ENCODE results near the gene RSPRY1. TPM values are rescaled to one million over a fixed set of nuclear protein-coding genes. Genes with fewer than 3 reads are reported as not detected.
A peak's percentile ranks its signal among the peaks of the same experiment; 100 is the strongest.

Gene RSPRY1
- total RNA-seq, 4 donors from 2014 or later: 20.4 to 28.5 (median 24.6) TPM

DNA sequence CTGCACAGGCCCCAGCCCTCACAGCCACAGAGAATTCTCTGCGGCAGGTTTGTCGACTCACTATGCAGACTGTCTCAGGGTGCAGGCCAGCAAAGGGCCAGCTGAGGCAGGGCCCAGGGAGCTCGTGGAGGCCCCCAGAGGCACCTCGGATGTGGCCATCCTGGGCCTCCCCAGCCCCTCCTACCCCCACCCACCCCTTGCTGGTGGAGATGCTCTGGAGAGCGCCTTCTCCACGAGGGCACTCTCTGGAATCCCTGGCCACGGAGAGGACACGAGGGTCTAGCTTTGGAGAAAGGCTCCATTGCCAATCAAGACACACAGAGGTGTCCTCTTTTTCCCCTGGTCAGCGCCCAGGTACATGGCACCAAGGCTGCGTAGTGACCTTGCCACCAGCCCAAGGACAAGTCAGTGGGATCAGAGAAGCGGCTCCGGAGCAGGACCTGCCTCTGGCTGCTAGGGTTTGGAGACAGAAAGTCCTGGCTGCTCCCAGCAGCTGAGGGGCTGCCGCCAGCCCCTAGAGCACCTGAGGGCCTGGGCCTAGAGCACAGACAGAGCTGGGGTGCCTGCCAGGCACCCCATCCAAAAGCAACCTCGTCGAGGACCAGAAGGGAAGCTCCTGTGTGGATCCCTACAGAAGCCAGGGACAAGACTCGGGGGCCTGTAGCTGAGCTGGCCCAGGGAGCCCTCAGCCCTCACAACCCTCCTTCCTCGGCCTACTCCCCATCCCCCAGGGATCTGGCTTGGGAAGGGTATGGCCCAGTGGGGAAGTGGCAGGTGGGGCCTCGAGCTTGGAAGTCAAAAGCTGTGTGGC is 77.6 kb downstream of the RSPRY1 start:
- H3K27ac ChIP-seq: peak overlapping the region in 3 of 4 donors; percentile 2 to 91 (median 89)
- DNase-seq (ENCODE audit: low spot score in 2 of 2): no peak
- H3K36me3 ChIP-seq: no peaks in the 10 kb centered on the region
- WGBS, 2 donors: 69 to 75% methylated on average over 12 to 17 of the region's 18 CpGs
- no peak overlapping the region for H3K4me3 ChIP-seq
- no peak for TF ChIP-seq EP300 (IDR thresholded peaks at IDR 0.05)
- TF ChIP-seq POLR2A (IDR thresholded peaks at IDR 0.05): no peak
- TF ChIP-seq CTCF (IDR thresholded peaks at IDR 0.05): no peak
- no peaks in the 10 kb centered on the region for H3K27me3 ChIP-seq
- no peaks in the 10 kb centered on the region for H3K9me3 ChIP-seq
- H3K4me1 ChIP-seq: peaks cover 6 to 92% (median 41%) of the 10 kb centered on the region in 4 donors

DNA sequence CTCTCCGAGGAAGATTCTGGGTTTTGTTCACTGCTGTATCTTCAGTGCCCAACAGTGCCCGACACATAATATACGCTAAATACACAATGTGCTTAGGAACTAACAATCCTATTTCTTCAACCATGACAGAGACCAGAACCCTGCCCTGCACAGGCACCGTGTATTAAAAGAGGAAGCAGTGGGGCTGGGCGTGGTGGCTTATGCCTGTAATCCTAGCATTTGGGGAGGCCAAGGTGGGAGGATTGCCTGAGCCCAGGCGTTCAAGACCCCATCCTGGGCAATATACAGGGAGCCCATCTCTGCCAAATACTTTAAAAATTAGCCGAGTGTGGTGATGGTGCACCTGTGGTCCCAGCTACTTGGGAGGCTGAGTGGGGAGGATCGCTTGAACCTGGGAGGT is 78.3 kb downstream of the RSPRY1 start:
- no peak for DNase-seq (ENCODE audit: low spot score in 2 of 2)
- TF ChIP-seq POLR2A (IDR thresholded peaks at IDR 0.05): no peak
- no peak for TF ChIP-seq EP300 (IDR thresholded peaks at IDR 0.05)
- TF ChIP-seq CTCF (IDR thresholded peaks at IDR 0.05): no peak
- WGBS, 2 donors: 81 to 85% methylated on average over 8 of the region's 8 CpGs

DNA sequence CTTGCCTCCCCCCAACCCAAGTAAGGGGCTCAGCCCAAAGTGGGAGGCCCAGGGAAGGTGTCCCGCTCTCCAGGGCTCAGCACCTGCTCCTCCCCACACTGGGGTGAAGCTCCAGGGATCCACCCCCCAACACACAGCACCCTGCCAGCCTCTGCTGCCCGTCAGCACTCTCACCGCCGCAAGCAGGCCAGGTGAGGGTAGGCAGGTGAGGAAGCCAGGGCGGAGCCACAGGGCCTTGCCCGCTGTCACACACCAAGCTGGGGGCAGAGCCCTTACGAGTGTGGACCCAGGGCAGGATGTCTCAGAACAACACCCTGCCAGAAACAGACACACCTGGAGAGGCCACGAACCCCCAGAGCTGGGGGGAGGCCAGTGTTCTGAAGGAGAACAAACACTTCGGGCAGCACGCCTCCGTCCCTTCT is 78.8 kb downstream of the RSPRY1 start:
- WGBS, 2 donors: 77 to 86% methylated on average over 11 of the region's 11 CpGs
- no peak for DNase-seq (ENCODE audit: low spot score in 2 of 2)
- Histone ChIP-seq H3K36me3 (no peaks in the 10 kb centered on the region), H3K27me3 (no peaks in the 10 kb centered on the region), H3K9me3 (no peaks in the 10 kb centered on the region), H3K27ac (peak overlapping the region; percentile 53 to 92 (median 84)), H3K4me1 (peaks cover 6 to 93% (median 47%) of the 10 kb centered on the region in 4 donors), H3K4me3 (no peak overlapping the region)
- TF ChIP-seq CTCF (IDR thresholded peaks at IDR 0.05): no peak
- TF ChIP-seq POLR2A (IDR thresholded peaks at IDR 0.05): no peak
- TF ChIP-seq EP300 (IDR thresholded peaks at IDR 0.05): no peak

More for the DNA sequence above, 78.3 kb downstream of the RSPRY1 start:
- no peaks in the 10 kb centered on the region for H3K27me3 ChIP-seq
- H3K27ac ChIP-seq: peak overlapping the region in 3 of 4 donors; percentile 79 to 91 (median 89)
- H3K4me1 ChIP-seq: peaks cover 6 to 93% (median 44%) of the 10 kb centered on the region in 4 donors
- H3K36me3 ChIP-seq: no peaks in the 10 kb centered on the region
- H3K4me3 ChIP-seq: no peak overlapping the region
- H3K9me3 ChIP-seq: no peaks in the 10 kb centered on the region

DNA sequence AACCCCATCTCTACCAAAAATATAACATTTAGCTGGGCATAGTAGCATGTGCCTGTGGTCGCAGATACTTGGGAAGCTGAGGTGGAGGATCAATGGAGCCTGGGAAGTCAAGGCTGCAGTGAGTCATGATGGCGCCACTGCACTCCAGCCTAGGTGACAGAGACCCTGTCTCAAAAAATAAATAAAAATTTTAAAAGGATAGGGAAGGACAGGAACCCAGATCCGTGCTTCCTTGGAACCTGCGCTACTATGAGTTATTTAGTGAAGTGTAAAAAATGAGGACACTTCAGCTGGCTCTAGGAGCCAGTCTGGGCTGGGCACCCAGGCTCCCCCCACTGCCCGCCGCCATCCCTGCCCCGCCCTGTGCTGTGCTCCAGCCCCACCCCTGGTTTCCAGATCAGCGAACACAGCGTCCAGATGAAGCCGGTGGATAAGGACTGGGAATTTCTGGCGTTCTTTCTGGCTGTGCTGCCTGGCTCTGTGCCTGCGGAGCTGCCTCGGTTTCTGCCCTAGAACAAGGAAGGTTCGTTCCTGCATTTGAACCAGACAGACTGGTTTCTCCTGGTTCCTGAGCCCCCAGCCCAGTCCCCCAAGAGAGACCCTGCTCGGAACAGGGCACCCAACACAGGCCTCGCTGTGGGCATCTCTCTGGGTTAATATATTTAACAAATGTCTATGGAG is 79.9 kb downstream of the RSPRY1 start:
- H3K4me1 ChIP-seq: peaks cover 6 to 90% (median 43%) of the 10 kb centered on the region in 4 donors
- no peaks in the 10 kb centered on the region for H3K36me3 ChIP-seq
- peak overlapping the region; percentile 53 to 92 (median 84) for H3K27ac ChIP-seq
- no peaks in the 10 kb centered on the region for H3K27me3 ChIP-seq
- peak; percentile 24 to 37 for DNase-seq (ENCODE audit: low spot score in 2 of 2)
- TF ChIP-seq EP300 (IDR thresholded peaks at IDR 0.05): peak in 1 of 2 donors; percentile 59
- peak in 1 of 2 donors; percentile 12 for TF ChIP-seq POLR2A (IDR thresholded peaks at IDR 0.05)
- no peak for TF ChIP-seq CTCF (IDR thresholded peaks at IDR 0.05)
- 40 to 47% methylated on average over 16 of the region's 16 CpGs for WGBS, 2 donors
- H3K9me3 ChIP-seq: no peaks in the 10 kb centered on the region
- peak overlapping the region in 3 of 4 donors; percentile 0 to 29 (median 19) for H3K4me3 ChIP-seq

Measured in tibial nerve (tissue), 4 donors.